ENCODE results near the gene RFC4.

Gene RFC4

GRCh38 chr3:186742618-186743380 is 63.5 kb downstream of the RFC4 start:
- DNase-seq, result no peak

Data from GF-D8 (cell line).